ENCODE measurements around the gene ATXN1.

DNA sequence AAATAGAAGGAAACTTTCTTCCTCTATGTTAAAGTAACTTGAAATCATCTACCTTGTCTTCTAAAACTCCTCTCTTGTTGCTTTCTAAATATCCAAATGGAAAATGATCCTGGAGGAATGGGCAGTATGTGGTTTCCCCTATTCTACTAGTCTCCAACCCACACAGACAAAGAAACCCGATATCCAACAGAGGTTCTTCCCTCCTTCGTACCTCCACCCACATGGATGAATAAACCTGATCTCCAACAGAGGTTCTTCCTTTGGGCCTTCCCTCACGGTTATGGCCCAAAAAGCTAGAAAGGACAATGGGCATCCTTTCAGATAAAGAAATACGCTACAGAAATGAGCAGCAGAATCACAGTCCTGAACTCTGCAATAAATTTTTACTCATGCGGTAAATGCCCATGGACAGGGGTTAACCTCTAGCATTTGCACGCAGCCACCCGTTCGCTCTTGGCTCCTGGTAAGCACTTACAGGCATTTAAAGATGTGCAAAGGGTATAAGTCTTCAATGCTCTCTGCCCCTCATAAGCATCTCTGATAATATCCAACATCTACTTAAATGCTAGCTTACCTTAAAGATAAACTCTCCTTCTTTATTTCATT lies 392.0 kb downstream of the ATXN1 start:
- TF ChIP-seq CTCF (IDR thresholded peaks at IDR 0.05; ENCODE audit: insufficient read depth, low read length, poor library complexity, severe bottlenecking) (no peak), EZH2phosphoT487 (conservative IDR thresholded peaks at IDR 0.05; ENCODE audit: low read length) (no peak)
